GM12878 (cell line): ENCODE measurements around the gene LIG1. TPM values are rescaled to one million over a fixed set of nuclear protein-coding genes. Genes with fewer than 3 reads are reported as not detected.

ENCODE experiments used
- ATF3 ChIP-seq: IDR thresholded peaks from 2 replicates; pipeline ENCODE4 v1.6.1; 2011; ENCODE audit warnings: low read depth, mild to moderate bottlenecking, low read length, moderate library complexity, borderline replicate concordance; ENCODE audit errors: extremely low read depth
- ATF7 ChIP-seq: fragments of 450-650 bp; IDR thresholded peaks from 2 replicates; pipeline ENCODE4 v1.6.1; 2016; ENCODE audit warnings: low read depth, mild to moderate bottlenecking
- BHLHE40 ChIP-seq, 2 experiments: fragments of 450-650 bp in 1 of 2; IDR thresholded peaks; 2 replicates each; pipeline ENCODE4 v1.6.1; 2011 to 2017; ENCODE audit warnings: low read depth in 2 of 2, borderline replicate concordance in 1 of 2, improper control_type of control experiment in 1 of 2, low read length in 1 of 2, mild to moderate bottlenecking in 1 of 2
- CTCF ChIP-seq, 3 experiments: IDR thresholded peaks in 2 of 3; conservative IDR thresholded peaks in 1 of 3; 2 replicates each; pipeline ENCODE4 v1.5.1; 2011; ENCODE audit warnings: low read depth in 3 of 3, low read length in 3 of 3, mild to moderate bottlenecking in 3 of 3, control low read depth in 2 of 3, moderate library complexity in 2 of 3, inconsistent platforms in 1 of 3, mixed read lengths in 1 of 3; ENCODE audit not compliant: control insufficient read depth in 2 of 3, insufficient read depth in 1 of 3; ENCODE audit errors: extremely low read depth in 1 of 3
- EP300 ChIP-seq, 2 experiments: fragments of 150-350 bp in 1 of 2; IDR thresholded peaks; 2 replicates each; pipeline ENCODE4 v1.6.1; 2011 to 2012; ENCODE audit warnings: low read depth in 2 of 2, low read length in 2 of 2, borderline replicate concordance in 1 of 2, improper control_type of control experiment in 1 of 2, inconsistent platforms in 1 of 2; ENCODE audit not compliant: control insufficient read depth in 1 of 2
- FOS ChIP-seq: IDR thresholded peaks from 3 replicates; pipeline ENCODE4 v1.6.1; 2011; ENCODE audit warnings: borderline replicate concordance; ENCODE audit not compliant: insufficient read length; ENCODE audit errors: extremely low read depth
- IKZF1 ChIP-seq: fragments of 450-650 bp; conservative IDR thresholded peaks from 2 replicates; pipeline ENCODE4 v1.6.1; 2017; ENCODE audit warnings: antibody characterized with exemption, mild to moderate bottlenecking
- IKZF2 ChIP-seq, 2 experiments: fragments of 450-650 bp; IDR thresholded peaks; 2 replicates each; pipeline ENCODE4 v1.6.1; 2017; ENCODE audit warnings: mild to moderate bottlenecking in 2 of 2, moderate library complexity in 2 of 2
- LARP7 ChIP-seq: fragments of 450-650 bp; IDR thresholded peaks from 2 replicates; pipeline ENCODE4 v1.6.1; 2017; ENCODE audit warnings: mild to moderate bottlenecking
- NFIC ChIP-seq: IDR thresholded peaks from 2 replicates; pipeline ENCODE4 v1.6.1; 2012; ENCODE audit warnings: low read depth, mild to moderate bottlenecking, inconsistent platforms, low read length, moderate library complexity
- POU2F2 ChIP-seq: IDR thresholded peaks from 3 replicates; pipeline ENCODE4 v1.6.1; 2011; ENCODE audit warnings: low read depth, mild to moderate bottlenecking, low read length, borderline replicate concordance
- RAD51 ChIP-seq: fragments of 450-650 bp; IDR thresholded peaks from 2 replicates; pipeline ENCODE4 v1.6.1; 2016; ENCODE audit warnings: moderate library complexity, mild to moderate bottlenecking, inconsistent platforms
- RELA ChIP-seq: fragments of 450-650 bp; IDR thresholded peaks from 2 replicates; pipeline ENCODE4 v1.8.0; 2014; ENCODE audit warnings: borderline replicate concordance; ENCODE audit not compliant: partially characterized antibody
- REST ChIP-seq: IDR thresholded peaks from 2 replicates; pipeline ENCODE4 v1.6.1; 2012; ENCODE audit warnings: mild to moderate bottlenecking, low read depth, low read length
- RUNX3 ChIP-seq: IDR thresholded peaks from 2 replicates; pipeline ENCODE4 v1.6.1; 2012; ENCODE audit warnings: low read length, inconsistent platforms
- USF1 ChIP-seq: IDR thresholded peaks from 2 replicates; pipeline ENCODE4 v1.6.1; 2011; ENCODE audit warnings: borderline replicate concordance, low read depth, mild to moderate bottlenecking, moderate library complexity, mixed read lengths, low read length; ENCODE audit not compliant: insufficient read depth; ENCODE audit errors: extremely low read length
- ZBTB11 ChIP-seq: fragments of 450-650 bp; formaldehyde crosslinking; IDR thresholded peaks from 2 replicates; pipeline ENCODE4 v1.5.0; 2022; ENCODE audit warnings: mild to moderate bottlenecking, missing genetic modification characterization
- ZSCAN29 ChIP-seq: fragments of 450-650 bp; IDR thresholded peaks from 2 replicates; pipeline ENCODE4 v1.6.1; 2017; ENCODE audit warnings: mild to moderate bottlenecking, moderate library complexity
- polyA plus RNA-seq, 11 experiments: library from polyadenylated mRNA; depleted of rRNA in 4 of 11; unstranded in 6 of 11; stranded (reverse) in 5 of 11; fragments of >200 nt; fragmentation: Nextera tagmentation in 4 of 11; fragmentation: Illumina TruSeq in 1 of 11; extraction: Ambion mirVana in 4 of 11; extraction: Trizol in 1 of 11; gene quantifications; 1 replicate in 1 of 11; 2 replicates in 10 of 11; pipeline versions ENCODE4 v1.2.1 to v1.2.3, GENCODE V29; 2011 to 2016; ENCODE audit warnings: inconsistent platforms in 2 of 11, missing spikeins in 2 of 11, low read depth in 1 of 11
- total RNA-seq, 4 experiments: library from RNA; depleted of rRNA in 3 of 4; stranded (reverse); fragments of >200 nt in 3 of 4; fragmentation: Illumina TruSeq in 1 of 4; extraction: Trizol in 1 of 4; gene quantifications; 2 replicates each; pipeline versions ENCODE4 v1.2.1 to v1.2.3, GENCODE V29; 2013 to 2021

The LIG1 gene
- total and polyA plus RNA-seq, 10 of the 15 experiments (the other 5 are each of a cell fraction or from before 2014, with no cell fraction given): 7.8 to 117 (median 73.7) TPM

- TF ChIP-seq CTCF (IDR thresholded peaks at IDR 0.05 in 2 of 3, conservative IDR thresholded peaks at IDR 0.05 in 1 of 3; ENCODE audit: control insufficient read depth in 2 of 3, extremely low read depth in 1 of 3, insufficient read depth in 1 of 3, low read depth in 3 of 3, low read length in 3 of 3) (no peak), FOS (no peak), EP300 (IDR thresholded peaks at IDR 0.05; ENCODE audit: borderline replicate concordance in 1 of 2, control insufficient read depth in 1 of 2, low read depth in 2 of 2, low read length in 2 of 2) (0 out of 4 replicates have a peak, but pooled peaks of 1 of the 2 experiments have one; percentile 14), ZBTB11 (CRISPR knock-in tag) (no peak), USF1 (peak; percentile 62), RUNX3 (peak; percentile 14; the same call in 1 of the 2 replicates), ATF3 (peak; percentile 57; the same call in 1 of the 2 replicates), IKZF1 (peak; percentile 72), BHLHE40 (IDR thresholded peaks at IDR 0.05; ENCODE audit: borderline replicate concordance in 1 of 2, low read depth in 2 of 2, low read length in 1 of 2) (peak in 1 of 2 experiments; percentile 46; a peak in 1 of 4 replicates), IKZF2 (IDR thresholded peaks at IDR 0.05) (peak; percentile 59; a peak in 3 of 4 replicates), NFIC (peak; percentile 23; the same call in 1 of the 2 replicates), LARP7 (peak; percentile 26; the same call in 1 of the 2 replicates), ZSCAN29 (no peak), REST (peak; percentile 87), RAD51 (peak; percentile 88), POU2F2 (0 out of 3 replicates have a peak, but pooled peaks have one; percentile 30), RELA (peak; percentile 53), ATF7 (peak; percentile 79)
These were observed 59.7 kb downstream of the LIG1 start, which contains the start of gene PLA2G4C (continued) for GRCh38 chr19:48110350-48110966.
